GM12892 (cell line): ENCODE data around the gene PGA3.
"Not testable (repeated sequence)": the region's sequence is repeated elsewhere in the genome, so short reads cannot be mapped to it uniquely, and the experiment has no call there.

ENCODE experiments used
- DNase-seq: peaks from one replicate; pipeline ENCODE4 v3.0.0; 2011; ENCODE audit not compliant: insufficient read length
- FAIRE-seq: peaks from 2 replicates; lab custom pipeline; 2011; peaks lifted over from hg19 to GRCh38; lab: Jason Lieb, UNC
- POLR2A ChIP-seq: IDR thresholded peaks from 2 replicates; pipeline ENCODE4 v1.6.1; 2011; ENCODE audit warnings: low read depth, low read length, control low read depth
- POLR2AphosphoS5 ChIP-seq: IDR thresholded peaks from 2 replicates; pipeline ENCODE4 v1.6.1; 2011; ENCODE audit warnings: low read depth, low read length, control low read depth
- TAF1 ChIP-seq: IDR thresholded peaks from 2 replicates; pipeline ENCODE4 v1.6.1; 2011; ENCODE audit warnings: low read depth, mild to moderate bottlenecking, control low read depth, low read length, borderline replicate concordance

Gene PGA3

GRCh38 chr11:61194981-61195695 is 8.2 kb upstream of the PGA3 start:
- DNase-seq (no peak), FAIRE-seq (no peak)
- TF ChIP-seq TAF1 (no peak), POLR2AphosphoS5 (no peak), POLR2A (no peak)

DNA sequence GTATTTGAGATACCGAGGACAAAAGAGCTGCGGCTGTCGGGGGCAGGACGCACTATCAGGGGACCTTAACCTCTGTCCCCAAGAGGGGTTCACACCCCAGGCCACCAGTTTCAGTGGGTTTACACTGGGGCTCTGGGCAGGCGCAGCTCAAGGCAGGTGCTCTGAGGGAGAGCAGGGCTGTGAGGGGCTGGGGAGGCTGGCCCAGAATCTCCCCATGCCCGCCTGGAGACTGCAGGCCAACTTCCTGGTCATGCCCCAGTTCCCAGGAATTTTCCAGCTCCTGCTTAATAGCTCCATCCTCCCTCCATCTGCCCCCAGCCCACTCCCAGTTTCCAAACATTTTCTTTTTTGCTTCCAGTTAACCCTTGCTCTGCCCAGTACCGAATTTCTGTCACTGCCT is 7.6 kb upstream of the PGA3 start:
- TF ChIP-seq TAF1 (no peak), POLR2A (no peak), POLR2AphosphoS5 (no peak)
- FAIRE-seq: no peak

GRCh38 chr11:61198361-61198760 is 5.0 kb upstream of the PGA3 start:
- no peak for TF ChIP-seq TAF1
- no peak for TF ChIP-seq POLR2AphosphoS5
- no peak for FAIRE-seq
- DNase-seq: no peak

More for the DNA sequence above, 7.6 kb upstream of the PGA3 start:
- no peak for DNase-seq

GRCh38 chr11:61198948-61199523 is 4.3 kb upstream of the PGA3 start:
- no peak for DNase-seq
- TF ChIP-seq POLR2A: no peak
- TF ChIP-seq TAF1: no peak
- TF ChIP-seq POLR2AphosphoS5: no peak
- FAIRE-seq: no peak

GRCh38 chr11:61201476-61201875 is 1.8 kb upstream of the PGA3 start:
- DNase-seq (no peak), FAIRE-seq (no peak)
- no peak for TF ChIP-seq POLR2AphosphoS5
- TF ChIP-seq TAF1: no peak
- TF ChIP-seq POLR2A: no peak

DNA sequence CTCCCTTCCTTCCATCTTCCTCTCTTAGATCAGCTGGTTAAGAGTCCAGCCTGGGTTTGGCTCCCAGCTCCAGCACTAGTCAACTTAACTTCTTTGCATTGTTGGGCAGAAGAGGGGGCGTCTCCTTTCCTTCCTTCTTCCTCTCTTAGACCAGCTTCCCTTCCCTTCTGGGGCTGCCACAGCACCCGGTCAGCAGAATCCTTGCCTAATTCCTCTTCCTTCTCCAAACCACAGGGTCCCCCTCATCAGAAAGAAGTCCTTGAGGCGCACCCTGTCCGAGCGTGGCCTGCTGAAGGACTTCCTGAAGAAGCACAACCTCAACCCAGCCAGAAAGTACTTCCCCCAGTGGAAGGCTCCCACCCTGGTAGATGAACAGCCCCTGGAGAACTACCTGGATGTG is 558 bp downstream of the PGA3 start:
- not testable (repeated sequence) for DNase-seq, FAIRE-seq

DNA sequence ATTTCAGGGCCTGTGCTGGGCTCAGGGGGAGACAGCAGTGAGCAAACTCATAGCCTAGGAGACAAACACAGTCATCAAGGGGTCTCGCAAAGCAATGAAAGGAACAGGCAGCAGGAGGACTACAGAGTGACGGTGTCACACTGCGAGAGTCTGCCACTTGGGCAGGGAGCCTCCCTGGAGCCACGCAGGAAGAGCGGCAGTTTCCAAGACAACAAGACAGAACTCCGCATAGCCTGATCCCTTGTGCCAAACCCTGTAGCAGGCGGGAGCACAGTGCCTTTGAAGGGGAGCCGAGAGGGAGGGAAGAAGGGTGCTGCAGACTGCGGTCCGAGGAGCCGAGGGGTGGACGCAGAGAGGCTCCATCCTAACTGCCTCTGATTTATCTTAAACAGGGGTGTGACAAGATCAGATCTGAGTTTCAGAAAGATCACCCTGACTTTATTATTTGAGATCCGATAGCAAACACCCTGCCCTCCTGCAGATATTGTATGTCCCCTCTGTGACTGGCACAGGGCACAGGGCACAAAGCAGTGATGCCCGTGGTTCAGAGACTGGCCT is 1.3 kb downstream of the PGA3 start:
- DNase-seq, FAIRE-seq: not testable (repeated sequence)

DNA sequence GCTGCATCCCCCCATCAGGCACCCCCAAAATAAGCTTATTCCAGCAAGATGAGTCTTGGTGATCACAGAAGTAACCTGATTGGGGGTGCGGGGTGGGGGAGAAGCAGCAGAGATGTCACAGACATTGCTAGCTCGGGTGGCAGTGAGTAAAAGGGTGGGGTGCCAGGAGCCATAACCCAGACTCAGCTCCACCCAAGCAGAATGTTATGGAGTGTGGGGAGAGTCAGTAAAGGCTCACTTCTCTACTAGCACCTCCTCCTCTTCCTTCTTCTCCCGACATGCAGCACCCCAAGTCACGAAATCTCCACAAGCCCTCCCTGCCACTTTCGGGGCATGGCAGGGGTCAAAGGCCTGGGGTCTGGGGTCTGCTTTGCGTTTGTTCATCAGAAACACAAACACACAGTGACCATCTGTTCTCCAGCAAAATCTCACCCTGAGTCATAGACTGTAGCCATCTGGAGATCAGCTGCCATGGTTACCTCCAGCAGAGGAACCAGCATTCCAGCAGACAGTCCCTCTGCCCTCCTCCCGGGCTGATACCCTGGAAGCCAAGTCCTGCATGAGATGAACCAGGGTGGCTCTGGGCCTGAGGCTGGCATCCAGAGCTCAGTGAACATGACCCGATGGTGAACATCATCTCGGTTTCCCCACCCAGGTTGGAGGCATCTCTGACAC is 4.5 kb downstream of the PGA3 start:
- DNase-seq, FAIRE-seq: not testable (repeated sequence)

- DNase-seq, FAIRE-seq: not testable (repeated sequence)
These were observed 7.3 kb downstream of the PGA3 start for GRCh38 chr11:61210629-61211028.

- DNase-seq, FAIRE-seq: not testable (repeated sequence)
These were observed 8.1 kb downstream of the PGA3 start for GRCh38 chr11:61211327-61211952.

- not testable (repeated sequence) for FAIRE-seq, DNase-seq
These were observed 8.9 kb downstream of the PGA3 start for GRCh38 chr11:61212202-61212601.

DNA sequence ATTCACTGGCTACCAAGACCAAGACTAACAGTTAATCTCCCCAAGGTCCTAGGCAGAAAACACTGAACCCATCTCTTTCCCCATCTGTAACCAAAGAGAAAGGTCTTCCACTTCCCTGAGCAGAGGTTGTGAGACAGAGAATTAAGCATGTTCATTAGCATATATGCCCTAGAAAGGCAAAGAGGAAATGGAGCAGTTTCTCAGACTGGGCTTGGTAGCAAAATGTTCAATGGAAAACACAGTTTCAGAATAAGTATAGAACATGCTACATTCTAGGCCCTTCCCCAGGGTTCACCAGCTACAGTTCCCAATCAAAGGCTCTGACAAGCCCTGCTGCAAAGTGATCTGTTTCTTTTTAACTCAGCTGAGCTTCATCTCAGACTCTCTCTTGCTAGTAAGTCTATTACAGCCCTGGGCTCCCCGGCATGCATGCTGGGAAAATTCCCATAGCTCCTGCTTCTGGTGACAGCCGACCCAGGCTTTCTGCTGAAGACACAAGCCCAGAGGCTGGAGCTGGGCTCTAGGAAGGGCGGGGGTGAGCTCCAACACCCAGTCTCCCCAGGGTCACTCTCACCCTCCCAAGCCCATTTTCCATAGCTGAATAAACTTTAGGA is 10.5 kb downstream of the PGA3 start:
- DNase-seq, FAIRE-seq: not testable (repeated sequence)

- DNase-seq: not testable (repeated sequence)
- peak; percentile 40 for FAIRE-seq
These were observed 15.0 kb downstream of the PGA3 start for GRCh38 chr11:61218306-61218705.

DNA sequence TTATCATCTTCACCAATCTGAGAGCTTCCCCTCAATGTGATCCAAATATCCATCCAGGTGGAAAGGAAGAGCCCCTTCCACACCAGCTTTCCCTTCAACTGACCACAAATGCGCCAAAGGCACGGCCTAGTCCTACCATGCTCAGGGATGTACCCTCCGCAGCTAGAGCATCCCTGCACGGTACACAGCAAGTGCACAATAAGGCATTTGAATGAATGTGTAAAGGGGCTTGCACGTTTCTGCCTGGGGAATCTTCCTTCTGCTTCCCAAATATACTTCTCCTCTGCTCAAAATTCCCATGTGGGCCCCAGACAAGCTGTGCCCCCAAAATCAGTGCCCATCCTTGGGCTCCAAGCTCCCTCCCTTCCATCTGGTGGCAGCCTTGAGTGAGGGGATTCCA is 15.7 kb downstream of the PGA3 start:
- not testable (repeated sequence) for FAIRE-seq, DNase-seq

GRCh38 chr11:61222047-61222446 is 18.7 kb downstream of the PGA3 start, which contains the start of gene PGA4:
PGA4 (plus strand) TSS chr11:61222347; CDS start chr11:61222401, 54 bp downstream.
- not testable (repeated sequence) for FAIRE-seq, DNase-seq

DNA sequence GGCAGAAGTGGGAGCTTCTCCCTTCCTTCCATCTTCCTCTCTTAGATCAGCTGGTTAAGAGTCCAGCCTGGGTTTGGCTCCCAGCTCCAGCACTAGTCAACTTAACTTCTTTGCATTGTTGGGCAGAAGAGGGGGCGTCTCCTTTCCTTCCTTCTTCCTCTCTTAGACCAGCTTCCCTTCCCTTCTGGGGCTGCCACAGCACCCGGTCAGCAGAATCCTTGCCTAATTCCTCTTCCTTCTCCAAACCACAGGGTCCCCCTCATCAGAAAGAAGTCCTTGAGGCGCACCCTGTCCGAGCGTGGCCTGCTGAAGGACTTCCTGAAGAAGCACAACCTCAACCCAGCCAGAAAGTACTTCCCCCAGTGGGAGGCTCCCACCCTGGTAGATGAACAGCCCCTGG is 19.4 kb downstream of the PGA3 start:
- not testable (repeated sequence) for FAIRE-seq, DNase-seq

DNA sequence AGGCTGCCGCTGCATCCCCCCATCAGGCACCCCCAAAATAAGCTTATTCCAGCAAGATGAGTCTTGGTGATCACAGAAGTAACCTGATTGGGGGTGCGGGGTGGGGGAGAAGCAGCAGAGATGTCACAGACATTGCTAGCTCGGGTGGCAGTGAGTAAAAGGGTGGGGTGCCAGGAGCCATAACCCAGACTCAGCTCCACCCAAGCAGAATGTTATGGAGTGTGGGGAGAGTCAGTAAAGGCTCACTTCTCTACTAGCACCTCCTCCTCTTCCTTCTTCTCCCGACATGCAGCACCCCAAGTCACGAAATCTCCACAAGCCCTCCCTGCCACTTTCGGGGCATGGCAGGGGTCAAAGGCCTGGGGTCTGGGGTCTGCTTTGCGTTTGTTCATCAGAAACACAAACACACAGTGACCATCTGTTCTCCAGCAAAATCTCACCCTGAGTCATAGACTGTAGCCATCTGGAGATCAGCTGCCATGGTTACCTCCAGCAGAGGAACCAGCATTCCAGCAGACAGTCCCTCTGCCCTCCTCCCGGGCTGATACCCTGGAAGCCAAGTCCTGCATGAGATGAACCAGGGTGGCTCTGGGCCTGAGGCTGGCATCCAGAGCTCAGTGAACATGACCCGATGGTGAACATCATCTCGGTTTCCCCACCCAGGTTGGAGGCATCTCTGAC is 23.3 kb downstream of the PGA3 start:
- FAIRE-seq, DNase-seq: not testable (repeated sequence)

DNA sequence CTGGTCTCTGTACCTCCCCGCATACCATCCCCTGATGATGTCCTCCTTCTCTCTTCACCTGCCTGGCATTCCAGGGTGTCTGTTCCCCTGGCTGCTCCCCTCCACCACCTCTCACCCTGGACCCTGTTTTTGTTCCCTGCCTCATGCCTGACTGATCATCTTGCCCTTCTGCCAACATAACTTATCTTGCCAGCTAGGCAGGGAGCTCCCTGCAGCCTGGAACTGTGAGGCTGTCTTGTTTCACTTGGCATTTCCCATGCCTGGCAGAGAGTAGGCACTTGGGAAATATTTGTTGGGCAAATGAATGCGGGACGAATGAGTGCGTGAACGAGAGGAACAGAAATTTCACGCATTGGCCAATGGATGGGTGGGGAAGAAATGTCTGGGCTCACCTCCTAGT is 26.1 kb downstream of the PGA3 start:
- not testable (repeated sequence) for FAIRE-seq, DNase-seq
